OCI-LY3 (cell line): ENCODE measurements around the gene CMKLR1.

Source experiments
- H2AFZ ChIP-seq: fragments of 200-600, 300-600 bp; shearing (Covaris generic); 2 replicates; pipeline ENCODE4 v1.6.0; 2014; ENCODE audit warnings: antibody characterized with exemption, low read depth, low read length
- H3K27ac ChIP-seq: fragments of 200-600, 300-600 bp; sonication (generic); 2 replicates; pipeline ENCODE4 v1.5.1; 2014; ENCODE audit warnings: mild to moderate bottlenecking, low read length, moderate library complexity, mixed read lengths
- H3K27me3 ChIP-seq: fragments of 200-600, 300-600 bp; sonication (generic); 2 replicates; pipeline ENCODE4 v1.6.1; 2014; ENCODE audit warnings: low read depth, low read length, mixed read lengths
- H3K36me3 ChIP-seq: fragments of 200-600, 300-600 bp; sonication (generic); replicated peaks from 2 replicates; pipeline ENCODE3; 2014; ENCODE audit warnings: low read depth, low read length, mixed read lengths
- H3K4me1 ChIP-seq: fragments of 300-600, 200-600 bp; sonication (generic); 2 replicates; pipeline ENCODE4 v1.6.1; 2014; ENCODE audit warnings: low read length, mixed read lengths
- H3K4me2 ChIP-seq: fragments of 200-600, 300-600 bp; sonication (generic); 2 replicates; pipeline ENCODE4 v1.6.1; 2014; ENCODE audit warnings: low read length, mixed read lengths
- H3K4me3 ChIP-seq: fragments of 300-600, 200-600 bp; sonication (generic); 2 replicates; pipeline ENCODE4 v1.5.1; 2014; ENCODE audit warnings: antibody characterized with exemption, mild to moderate bottlenecking, low read length, moderate library complexity
- H3K79me2 ChIP-seq: fragments of 300-600, 200-600 bp; shearing (Covaris generic); 2 replicates; pipeline ENCODE4 v1.6.1; 2014; ENCODE audit warnings: mild to moderate bottlenecking, low read length, mixed read lengths
- H3K9ac ChIP-seq: fragments of 300-600, 200-600 bp; shearing (Covaris generic); 2 replicates; pipeline ENCODE4 v1.6.0; 2014; ENCODE audit warnings: mild to moderate bottlenecking, low read length, moderate library complexity
- H3K9me3 ChIP-seq: fragments of 200-600, 300-600 bp; shearing (Covaris generic); 2 replicates; pipeline ENCODE4 v1.6.1; 2014; ENCODE audit warnings: low read length, mixed read lengths; ENCODE audit not compliant: insufficient read depth
- H4K20me1 ChIP-seq: fragments of 200-600, 300-600 bp; sonication (generic); 2 replicates; pipeline ENCODE4 v1.6.1; 2016; ENCODE audit warnings: low read length, mixed read lengths; ENCODE audit not compliant: insufficient read depth
- EZH2phosphoT487 ChIP-seq: fragments of 200-600 bp; shearing (Covaris generic); IDR thresholded peaks from 2 replicates; pipeline ENCODE4 v1.6.1; 2018; ENCODE audit warnings: antibody characterized with exemption, mixed run types, low read depth
- TF ChIP-seq, protein P1 (sequence below): fragments of 200-600, 300-600 bp; sonication (generic); IDR thresholded peaks from 2 replicates; pipeline ENCODE4 v1.5.1; 2014; ENCODE audit warnings: antibody characterized with exemption, low read length, low read depth

The CMKLR1 gene

DNA sequence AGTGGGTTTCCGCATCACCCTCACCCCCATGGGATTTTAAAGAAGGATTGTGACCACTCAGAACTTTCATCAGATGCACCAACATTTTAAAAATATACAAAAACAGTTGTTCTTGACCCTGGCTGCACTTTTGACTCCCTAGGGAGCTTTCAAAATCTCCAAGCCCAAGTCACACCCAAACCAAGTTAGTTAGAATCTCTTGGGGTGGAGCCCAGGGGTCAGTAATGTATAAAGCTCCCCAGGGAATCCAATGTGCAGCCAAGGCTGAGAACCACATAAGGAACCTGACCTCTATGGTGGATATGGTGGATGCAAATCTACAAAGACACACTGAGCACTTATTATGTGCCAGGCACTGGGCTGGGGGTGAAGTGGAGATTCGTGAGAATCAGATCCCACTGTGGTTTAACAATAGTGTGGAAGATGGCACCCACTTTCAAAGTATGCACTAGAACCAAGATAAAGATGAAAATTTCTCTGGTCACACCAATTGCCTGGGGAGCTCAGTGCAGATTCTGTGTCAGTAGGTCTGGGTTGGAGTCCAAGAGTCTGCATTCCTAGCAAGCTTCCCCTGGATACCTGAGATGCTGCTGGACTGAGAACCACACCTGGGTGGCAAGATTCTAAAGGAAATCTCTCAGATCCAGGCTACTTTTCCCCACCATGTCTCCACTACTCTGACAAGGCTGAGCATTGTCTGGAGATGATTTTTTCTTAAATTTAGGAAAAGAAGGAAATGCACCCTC is 18.9 kb upstream of the CMKLR1 start:
- Histone ChIP-seq H3K36me3 (no peaks in the 10 kb centered on the region), H3K4me1 (peaks cover 18% of the 10 kb centered on the region), H3K79me2 (no peaks in the 10 kb centered on the region), H2AFZ (no peak overlapping the region), H3K4me2 (no peak overlapping the region), H3K27ac (no peak overlapping the region), H4K20me1 (peaks cover 8% of the 10 kb centered on the region), H3K27me3 (peaks cover 49% of the 10 kb centered on the region), H3K9ac (no peak overlapping the region), H3K4me3 (no peak overlapping the region), H3K9me3 (no peaks in the 10 kb centered on the region)
- TF ChIP-seq EZH2phosphoT487 = no peak
- TF ChIP-seq, protein P1, sequence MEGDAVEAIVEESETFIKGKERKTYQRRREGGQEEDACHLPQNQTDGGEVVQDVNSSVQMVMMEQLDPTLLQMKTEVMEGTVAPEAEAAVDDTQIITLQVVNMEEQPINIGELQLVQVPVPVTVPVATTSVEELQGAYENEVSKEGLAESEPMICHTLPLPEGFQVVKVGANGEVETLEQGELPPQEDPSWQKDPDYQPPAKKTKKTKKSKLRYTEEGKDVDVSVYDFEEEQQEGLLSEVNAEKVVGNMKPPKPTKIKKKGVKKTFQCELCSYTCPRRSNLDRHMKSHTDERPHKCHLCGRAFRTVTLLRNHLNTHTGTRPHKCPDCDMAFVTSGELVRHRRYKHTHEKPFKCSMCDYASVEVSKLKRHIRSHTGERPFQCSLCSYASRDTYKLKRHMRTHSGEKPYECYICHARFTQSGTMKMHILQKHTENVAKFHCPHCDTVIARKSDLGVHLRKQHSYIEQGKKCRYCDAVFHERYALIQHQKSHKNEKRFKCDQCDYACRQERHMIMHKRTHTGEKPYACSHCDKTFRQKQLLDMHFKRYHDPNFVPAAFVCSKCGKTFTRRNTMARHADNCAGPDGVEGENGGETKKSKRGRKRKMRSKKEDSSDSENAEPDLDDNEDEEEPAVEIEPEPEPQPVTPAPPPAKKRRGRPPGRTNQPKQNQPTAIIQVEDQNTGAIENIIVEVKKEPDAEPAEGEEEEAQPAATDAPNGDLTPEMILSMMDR = no peak

DNA sequence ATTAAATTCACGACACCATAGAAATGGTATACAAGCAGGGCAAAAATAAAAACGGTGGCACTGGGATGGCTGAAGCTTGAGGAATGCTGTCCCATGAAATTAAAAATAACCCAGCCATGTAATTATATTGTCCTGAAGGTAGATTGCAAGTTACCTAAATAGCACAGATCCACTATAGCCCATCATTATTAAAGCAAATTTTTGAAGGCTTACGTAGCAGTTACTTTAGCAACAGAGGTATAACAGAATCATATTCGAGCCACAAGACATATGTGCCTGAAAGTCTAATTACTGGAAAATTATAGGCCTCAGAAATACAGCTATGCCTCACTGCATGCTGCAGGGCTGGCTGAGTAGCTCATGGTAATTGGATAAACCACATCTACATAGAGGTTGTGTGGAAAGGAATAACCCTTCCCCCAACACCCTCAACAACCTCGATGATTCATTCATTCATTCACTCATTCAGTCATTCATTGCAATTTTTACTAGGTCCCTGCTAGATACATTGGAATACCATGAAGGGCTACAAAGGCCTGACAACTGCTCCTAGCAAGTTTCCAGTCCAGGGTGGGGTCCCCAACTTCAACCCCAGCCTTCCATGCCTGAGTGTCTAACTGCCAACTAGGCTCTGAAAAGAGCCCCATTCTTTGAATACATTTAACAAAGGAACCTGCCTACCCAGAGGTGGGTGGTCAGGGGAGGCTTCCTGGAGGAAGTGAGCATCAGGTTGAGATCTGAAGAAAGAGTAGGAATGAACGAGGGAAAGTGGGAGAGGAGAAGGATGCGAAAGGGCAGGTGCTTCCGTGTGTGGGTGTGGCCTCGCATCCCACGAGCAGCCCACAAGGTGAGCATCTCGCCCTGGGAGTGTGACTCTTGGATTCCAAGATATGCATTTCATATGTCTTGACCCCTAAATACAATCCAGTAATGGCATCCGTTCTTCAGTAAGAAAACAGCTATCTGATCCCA is 18.0 kb upstream of the CMKLR1 start:
- H3K79me2 ChIP-seq = no peaks in the 10 kb centered on the region
- peaks cover 52% of the 10 kb centered on the region for H3K27me3 ChIP-seq
- H4K20me1 ChIP-seq = peaks cover 8% of the 10 kb centered on the region
- H3K27ac ChIP-seq = no peak overlapping the region
- H3K4me3 ChIP-seq = no peak overlapping the region
- H3K4me1 ChIP-seq = peaks cover 27% of the 10 kb centered on the region
- H2AFZ ChIP-seq = no peak overlapping the region
- H3K36me3 ChIP-seq = no peaks in the 10 kb centered on the region
- H3K4me2 ChIP-seq = no peak overlapping the region
- H3K9ac ChIP-seq = no peak overlapping the region
- TF ChIP-seq, protein P1 = no peak
- no peak for TF ChIP-seq EZH2phosphoT487
- no peaks in the 10 kb centered on the region for H3K9me3 ChIP-seq

DNA sequence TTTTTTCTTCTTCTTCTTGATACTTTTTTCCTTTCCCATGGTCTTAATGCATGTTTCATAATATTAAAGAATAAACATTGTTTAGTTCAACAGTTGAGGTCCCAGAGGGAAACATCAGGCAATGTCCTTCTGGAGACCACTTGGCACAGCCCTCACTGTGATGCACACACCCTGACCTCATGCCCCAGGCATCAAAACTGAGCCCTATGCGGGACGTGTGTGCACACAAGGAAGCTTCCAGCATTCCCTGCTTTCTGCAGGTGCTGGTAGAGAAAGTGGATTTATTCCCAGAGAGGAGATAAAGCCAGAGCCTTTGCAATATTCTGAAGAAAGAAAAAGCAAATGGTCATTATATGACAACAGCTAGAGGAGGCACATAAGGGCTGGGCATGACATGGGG is 16.0 kb upstream of the CMKLR1 start:
- H4K20me1 ChIP-seq = no peaks in the 10 kb centered on the region; the same call in 1 of the 2 replicates
- H3K4me2 ChIP-seq = no peak overlapping the region

More for the DNA sequence above, 16.0 kb upstream of the CMKLR1 start:
- no peak overlapping the region for H3K27ac ChIP-seq
- TF ChIP-seq, protein P1 = no peak
- TF ChIP-seq EZH2phosphoT487 = no peak
- peaks cover 14% of the 10 kb centered on the region for H3K4me1 ChIP-seq
- H3K9ac ChIP-seq = no peak overlapping the region
- no peak overlapping the region for H3K4me3 ChIP-seq
- H3K36me3 ChIP-seq = no peaks in the 10 kb centered on the region
- H2AFZ ChIP-seq = no peak overlapping the region
- peaks cover 52% of the 10 kb centered on the region for H3K27me3 ChIP-seq
- H3K79me2 ChIP-seq = no peaks in the 10 kb centered on the region
- H3K9me3 ChIP-seq = no peaks in the 10 kb centered on the region
